ENCODE data around the gene NUP88.
A peak's percentile ranks its signal among the peaks of the same experiment; 100 is the strongest.

The NUP88 gene

DNA sequence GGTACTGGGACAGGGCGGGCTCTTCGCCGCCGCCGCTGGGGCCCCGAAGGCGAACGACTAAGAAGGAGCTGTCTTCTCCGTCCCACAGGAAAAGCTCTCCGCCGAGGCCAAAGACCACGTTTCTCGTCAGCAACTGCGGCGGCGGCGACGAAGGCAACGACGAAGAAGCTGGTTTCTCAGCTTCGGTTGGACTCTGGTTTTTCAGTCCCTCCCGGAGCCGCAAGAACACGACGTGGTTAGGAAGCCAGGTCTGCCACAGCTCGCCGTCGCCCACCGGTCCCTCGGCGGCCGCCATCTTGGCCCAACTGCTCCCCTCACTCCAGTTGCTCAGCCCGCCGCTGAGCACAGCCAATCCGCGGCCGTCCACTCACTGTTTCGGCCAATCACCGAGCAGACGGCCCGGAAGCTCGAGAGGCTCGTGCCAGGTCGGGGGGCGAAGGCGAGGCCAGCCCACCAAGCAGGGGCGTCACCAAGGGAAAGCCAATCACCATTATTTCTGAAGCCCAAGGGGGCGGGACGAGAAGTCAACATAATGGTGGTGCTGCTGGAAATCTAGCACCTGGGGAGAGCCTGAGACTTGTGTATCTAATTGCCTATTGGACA lies at the start of gene NUP88:
TSS of gene NUP88 (minus strand) at position 307 of the 603 bp plus-strand sequence. CDS start at position 295, 12 bp downstream.
- H3K4me3 ChIP-seq (ENCODE audit: low read depth, low read length), result peak within 1 kb of the TSS; percentile 93
- TF ChIP-seq MYC (IDR thresholded peaks at IDR 0.05; ENCODE audit: low read depth, low read length), result peak; percentile 77; the same call in 1 of the 2 replicates
- TF ChIP-seq, protein P1, sequence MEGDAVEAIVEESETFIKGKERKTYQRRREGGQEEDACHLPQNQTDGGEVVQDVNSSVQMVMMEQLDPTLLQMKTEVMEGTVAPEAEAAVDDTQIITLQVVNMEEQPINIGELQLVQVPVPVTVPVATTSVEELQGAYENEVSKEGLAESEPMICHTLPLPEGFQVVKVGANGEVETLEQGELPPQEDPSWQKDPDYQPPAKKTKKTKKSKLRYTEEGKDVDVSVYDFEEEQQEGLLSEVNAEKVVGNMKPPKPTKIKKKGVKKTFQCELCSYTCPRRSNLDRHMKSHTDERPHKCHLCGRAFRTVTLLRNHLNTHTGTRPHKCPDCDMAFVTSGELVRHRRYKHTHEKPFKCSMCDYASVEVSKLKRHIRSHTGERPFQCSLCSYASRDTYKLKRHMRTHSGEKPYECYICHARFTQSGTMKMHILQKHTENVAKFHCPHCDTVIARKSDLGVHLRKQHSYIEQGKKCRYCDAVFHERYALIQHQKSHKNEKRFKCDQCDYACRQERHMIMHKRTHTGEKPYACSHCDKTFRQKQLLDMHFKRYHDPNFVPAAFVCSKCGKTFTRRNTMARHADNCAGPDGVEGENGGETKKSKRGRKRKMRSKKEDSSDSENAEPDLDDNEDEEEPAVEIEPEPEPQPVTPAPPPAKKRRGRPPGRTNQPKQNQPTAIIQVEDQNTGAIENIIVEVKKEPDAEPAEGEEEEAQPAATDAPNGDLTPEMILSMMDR (IDR thresholded peaks at IDR 0.05; ENCODE audit: low read depth, low read length), result no peak
- TF ChIP-seq POLR2A (IDR thresholded peaks at IDR 0.05; ENCODE audit: extremely low read depth, insufficient read length), result peak; percentile 82
- TF ChIP-seq, protein P2, sequence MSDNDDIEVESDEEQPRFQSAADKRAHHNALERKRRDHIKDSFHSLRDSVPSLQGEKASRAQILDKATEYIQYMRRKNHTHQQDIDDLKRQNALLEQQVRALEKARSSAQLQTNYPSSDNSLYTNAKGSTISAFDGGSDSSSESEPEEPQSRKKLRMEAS (IDR thresholded peaks at IDR 0.05; ENCODE audit: low read depth, low read length), result peak; percentile 51; the same call in 1 of the 2 replicates

DNA sequence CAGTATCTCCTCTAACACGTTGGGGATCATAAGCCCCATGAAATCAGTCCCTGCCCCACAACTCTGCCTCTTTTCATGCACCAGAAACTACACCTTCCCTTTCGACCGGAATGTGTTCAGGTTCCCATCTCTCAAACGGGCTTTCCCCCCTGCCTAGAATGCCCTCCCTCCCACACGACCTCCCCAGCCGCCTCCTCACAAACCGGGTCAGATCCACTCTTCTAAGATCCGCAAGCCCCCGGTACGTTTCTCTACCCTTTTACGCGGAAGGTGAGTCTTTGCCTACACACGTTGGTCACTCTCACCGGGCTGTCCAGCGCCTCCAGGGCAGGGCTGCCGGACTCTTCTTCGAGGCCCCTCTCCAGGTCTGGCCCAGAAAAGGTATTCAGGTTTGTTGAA lies 48.6 kb upstream of the NUP88 start:
- no peak for TF ChIP-seq POLR2A (IDR thresholded peaks at IDR 0.05; ENCODE audit: extremely low read depth, insufficient read length)
- TF ChIP-seq, protein P2 (IDR thresholded peaks at IDR 0.05; ENCODE audit: low read depth, low read length), result no peak
- no peak for TF ChIP-seq MYC (IDR thresholded peaks at IDR 0.05; ENCODE audit: low read depth, low read length)
- TF ChIP-seq, protein P1 (IDR thresholded peaks at IDR 0.05; ENCODE audit: low read depth, low read length), result no peak
- peak; percentile 28 for DNase-seq (ENCODE audit: low read depth)
- peak overlapping the region; percentile 93 for H3K4me3 ChIP-seq (ENCODE audit: low read depth, low read length)

More for the DNA sequence above, at the start of gene NUP88:
- DNase-seq (ENCODE audit: low read depth), result peak; percentile 96

DNA sequence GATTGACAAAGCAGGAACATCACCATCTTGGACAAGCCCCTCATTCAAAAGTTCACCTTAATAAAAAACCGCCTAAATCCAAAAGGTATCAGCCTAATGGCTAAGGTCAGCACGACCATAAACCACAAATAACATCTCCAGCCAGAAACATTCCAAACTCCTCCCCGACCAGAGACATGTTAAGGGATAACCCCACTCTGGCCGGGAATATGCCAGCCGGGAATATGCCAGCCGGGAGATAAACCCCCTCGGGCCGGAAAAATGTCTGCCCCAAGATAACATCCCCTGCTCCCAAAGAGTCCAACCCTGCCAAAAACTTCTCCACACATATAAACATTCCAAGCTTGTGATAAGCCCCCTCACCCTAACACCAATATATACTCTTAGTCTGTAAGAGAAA lies 48.0 kb upstream of the NUP88 start:
- no peak for DNase-seq (ENCODE audit: low read depth)
- no peak for TF ChIP-seq POLR2A (IDR thresholded peaks at IDR 0.05; ENCODE audit: extremely low read depth, insufficient read length)
- peak overlapping the region; percentile 93 for H3K4me3 ChIP-seq (ENCODE audit: low read depth, low read length)

DNA sequence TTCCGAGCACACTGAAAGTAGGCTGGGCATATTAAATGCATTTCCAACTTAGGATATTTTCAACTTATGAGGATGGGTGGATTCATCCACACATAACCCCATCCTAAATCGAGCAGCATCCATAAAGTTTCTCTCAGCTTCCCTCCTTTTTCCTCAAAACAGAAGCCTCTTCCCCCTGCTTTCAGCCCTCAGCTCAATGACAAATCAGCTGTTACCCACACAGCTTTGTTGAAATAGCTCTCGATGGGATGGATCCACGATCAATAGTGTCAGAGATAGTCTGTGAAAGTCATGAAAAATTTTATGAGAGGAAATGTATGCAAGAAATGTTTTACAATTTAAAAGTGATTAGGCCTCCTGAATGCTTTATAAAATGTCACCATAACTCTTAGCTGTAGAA lies 46.8 kb upstream of the NUP88 start:
- H3K4me3 ChIP-seq (ENCODE audit: low read depth, low read length), result peak overlapping the region; percentile 93
- no peak for DNase-seq (ENCODE audit: low read depth)
- TF ChIP-seq, protein P2 (IDR thresholded peaks at IDR 0.05; ENCODE audit: low read depth, low read length), result no peak
- no peak for TF ChIP-seq MYC (IDR thresholded peaks at IDR 0.05; ENCODE audit: low read depth, low read length)
- TF ChIP-seq, protein P1 (IDR thresholded peaks at IDR 0.05; ENCODE audit: low read depth, low read length), result no peak
- TF ChIP-seq POLR2A (IDR thresholded peaks at IDR 0.05; ENCODE audit: extremely low read depth, insufficient read length), result no peak

DNA sequence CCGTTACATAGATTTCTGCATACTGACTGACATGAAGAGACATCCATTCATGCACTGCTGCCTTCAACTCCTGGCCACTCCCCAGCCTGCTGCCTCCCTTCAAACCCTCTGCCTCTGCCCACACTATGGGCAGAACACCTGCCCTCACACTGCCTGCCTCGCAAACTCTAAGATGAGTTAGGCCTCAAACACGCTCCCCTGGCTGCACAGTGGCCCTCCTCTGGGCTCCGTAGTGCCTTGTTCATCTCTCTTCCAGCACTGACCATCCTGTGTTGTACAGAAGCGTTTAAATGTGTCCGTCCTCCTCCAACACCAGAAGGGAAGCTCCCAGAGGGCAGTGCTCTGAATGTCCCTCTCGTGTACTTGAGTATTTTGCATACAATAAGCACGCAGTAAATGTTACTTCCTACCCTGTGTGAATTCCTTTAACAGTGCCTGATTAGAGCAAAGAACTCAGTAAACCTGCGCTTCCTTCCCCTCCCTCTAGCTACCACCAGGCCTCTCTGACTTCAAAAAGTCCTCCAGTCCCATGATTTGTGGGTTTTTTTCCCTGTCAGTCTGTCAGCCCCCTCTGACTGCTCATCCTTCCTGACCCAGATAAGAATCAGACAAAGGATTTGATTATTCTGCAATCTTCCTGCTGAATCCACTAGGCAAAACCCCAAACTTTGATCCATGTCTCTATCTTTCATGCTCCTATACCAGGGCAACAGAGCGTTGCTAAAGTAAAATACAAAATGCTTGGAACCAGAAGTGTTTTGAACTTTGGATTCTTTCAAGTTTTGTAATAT lies 45.5 kb upstream of the NUP88 start:
- no peak overlapping the region for H3K4me3 ChIP-seq (ENCODE audit: low read depth, low read length)
- TF ChIP-seq, protein P2 (IDR thresholded peaks at IDR 0.05; ENCODE audit: low read depth, low read length), result no peak
- TF ChIP-seq, protein P1 (IDR thresholded peaks at IDR 0.05; ENCODE audit: low read depth, low read length), result no peak
- TF ChIP-seq MYC (IDR thresholded peaks at IDR 0.05; ENCODE audit: low read depth, low read length), result no peak
- TF ChIP-seq POLR2A (IDR thresholded peaks at IDR 0.05; ENCODE audit: extremely low read depth, insufficient read length), result no peak
- DNase-seq (ENCODE audit: low read depth), result no peak

DNA sequence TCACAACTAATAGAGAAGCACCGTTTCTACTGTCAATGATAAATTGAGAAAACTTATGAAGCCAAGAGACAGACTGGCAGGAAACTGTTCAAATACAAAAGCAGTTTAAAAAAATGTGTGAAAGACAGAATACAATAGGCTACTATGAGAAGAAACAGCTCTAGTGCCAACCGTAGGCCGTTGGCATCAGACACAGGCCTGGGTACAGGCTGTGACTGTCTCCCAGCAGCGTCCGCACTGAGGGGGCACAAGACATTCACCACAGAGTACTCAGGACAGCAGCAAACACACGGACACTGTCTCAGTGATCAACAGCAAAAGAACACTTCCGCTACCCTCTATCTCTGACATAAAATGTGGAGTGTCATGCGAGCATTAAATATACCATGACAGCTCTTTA lies 27.3 kb upstream of the NUP88 start:
- DNase-seq (ENCODE audit: low read depth), result no peak

More for the DNA sequence above, 27.3 kb upstream of the NUP88 start:
- no peak overlapping the region for H3K4me3 ChIP-seq (ENCODE audit: low read depth, low read length)
- TF ChIP-seq, protein P1 (IDR thresholded peaks at IDR 0.05; ENCODE audit: low read depth, low read length), result no peak
- TF ChIP-seq POLR2A (IDR thresholded peaks at IDR 0.05; ENCODE audit: extremely low read depth, insufficient read length) (no peak), MYC (IDR thresholded peaks at IDR 0.05; ENCODE audit: low read depth, low read length) (no peak)
- TF ChIP-seq, protein P2 (IDR thresholded peaks at IDR 0.05; ENCODE audit: low read depth, low read length), result no peak

All from NB4 (cell line).